ENCODE measurements around the gene DYSF.

GRCh38 chr2:71552861-71553301 is 99.5 kb downstream of the DYSF start:
- no peak for TF ChIP-seq CTCF (IDR thresholded peaks at IDR 0.05)
- TF ChIP-seq POLR2A (IDR thresholded peaks at IDR 0.05) = no peak
- no peak for TF ChIP-seq EP300 (IDR thresholded peaks at IDR 0.05; ENCODE audit: low read depth)

Data from transverse colon (tissue), 3 donors.